IMR-90 (cell line): ENCODE data around the gene GJE1. TPM values are rescaled to one million over a fixed set of nuclear protein-coding genes. Genes with fewer than 3 reads are reported as not detected.

Source experiments
- ATAC-seq: fragments of 200-7000 bp; cut with Tn5 transposase; 2 replicates; pipeline ENCODE4 v1.9.1; 2020; ENCODE audit warnings: low read depth, mild to moderate bottlenecking, moderate library complexity
- BruUV-seq: library from RNA; stranded (reverse); fragments of 400-500 nt; replicated peaks from 2 replicates; lab custom pipeline; 2021; lab: Mats Ljungman, UMichigan
- CTCF ChIA-PET: fragments of 300-600 bp; formaldehyde crosslinking; extraction: SDS; loops from one replicate; lab custom pipeline; 2021; ENCODE audit warnings: antibody characterized with exemption; lab: Yijun Ruan, JAX
- POLR2A ChIA-PET: fragments of 300-600 bp; sonication (Branson Sonifier 250); formaldehyde crosslinking; loops from one replicate; lab custom pipeline; 2022; ENCODE audit warnings: antibody characterized with exemption; ENCODE audit not compliant: unreplicated experiment; lab: Charles Lee
- DNase-seq: peaks from one replicate; pipeline ENCODE4 v3.0.0; 2013
- H2AFZ ChIP-seq: replicated peaks from 2 replicates; pipeline ENCODE3; 2013; ENCODE audit warnings: low read length, mild to moderate bottlenecking; ENCODE audit not compliant: poor library complexity
- H2AK5ac ChIP-seq: 2 replicates; pipeline ENCODE4 v1.6.1; 2013; ENCODE audit warnings: low read depth, low read length, inconsistent platforms
- H2AK9ac ChIP-seq: replicated peaks from 2 replicates; pipeline ENCODE3; 2013; ENCODE audit warnings: mild to moderate bottlenecking, low read depth, low read length, moderate library complexity; ENCODE audit not compliant: poor library complexity
- H2BK120ac ChIP-seq: 2 replicates; pipeline ENCODE4 v1.6.1; 2013; ENCODE audit warnings: low read depth, low read length, inconsistent platforms
- H2BK15ac ChIP-seq: 3 replicates; pipeline ENCODE4 v1.6.1; 2013; ENCODE audit warnings: low read depth, low read length, inconsistent platforms
- H2BK20ac ChIP-seq: 2 replicates; pipeline ENCODE4 v1.6.1; 2013; ENCODE audit warnings: low read depth, mild to moderate bottlenecking, inconsistent platforms, low read length, moderate library complexity
- H2BK5ac ChIP-seq: 2 replicates; pipeline ENCODE4 v1.6.1; 2013; ENCODE audit warnings: mild to moderate bottlenecking, low read depth, low read length, inconsistent platforms; ENCODE audit not compliant: poor library complexity, severe bottlenecking
- H3K14ac ChIP-seq: replicated peaks from 2 replicates; pipeline ENCODE4 v1.6.1; 2013; ENCODE audit warnings: low read depth, low read length, inconsistent platforms
- H3K18ac ChIP-seq: 2 replicates; pipeline ENCODE4 v1.6.1; 2013; ENCODE audit warnings: low read depth, low read length, control low read depth
- H3K23ac ChIP-seq: 2 replicates; pipeline ENCODE4 v1.6.1; 2013; ENCODE audit warnings: low read depth, low read length, inconsistent platforms
- H3K27ac ChIP-seq: 2 replicates; pipeline ENCODE4 v1.5.1; 2013; ENCODE audit warnings: mild to moderate bottlenecking, control low read depth, low read length; ENCODE audit not compliant: insufficient read depth
- H3K27me3 ChIP-seq: 2 replicates; pipeline ENCODE4 v1.6.1; 2013; ENCODE audit warnings: low read length; ENCODE audit not compliant: control insufficient read depth, insufficient read depth
- H3K36me3 ChIP-seq: 2 replicates; pipeline ENCODE4 v1.6.1; 2013; ENCODE audit warnings: low read length, mixed read lengths; ENCODE audit not compliant: control insufficient read depth, insufficient read depth
- H3K4ac ChIP-seq: 2 replicates; pipeline ENCODE4 v1.6.1; 2013; ENCODE audit warnings: low read depth, low read length, inconsistent platforms
- H3K4me1 ChIP-seq: 2 replicates; pipeline ENCODE4 v1.6.1; 2013; ENCODE audit warnings: low read length, mixed read lengths; ENCODE audit not compliant: control insufficient read depth, insufficient read depth
- H3K4me2 ChIP-seq: 2 replicates; pipeline ENCODE4 v1.6.1; 2013; ENCODE audit warnings: low read depth, mild to moderate bottlenecking, control low read depth, low read length, moderate library complexity
- H3K4me3 ChIP-seq: 2 replicates; pipeline ENCODE4 v1.5.1; 2013; ENCODE audit warnings: low read depth, mild to moderate bottlenecking, control low read depth, low read length, moderate library complexity; ENCODE audit not compliant: insufficient read depth
- H3K56ac ChIP-seq: 2 replicates; pipeline ENCODE4 v1.6.1; 2013; ENCODE audit warnings: low read length, inconsistent platforms; ENCODE audit not compliant: insufficient read depth; ENCODE audit errors: extremely low read depth
- H3K79me1 ChIP-seq, 2 experiments: 2 replicates each; pipeline ENCODE4 v1.6.1; 2013; ENCODE audit warnings: low read length in 2 of 2, inconsistent platforms in 1 of 2, low read depth in 1 of 2
- H3K9ac ChIP-seq: 2 replicates; pipeline ENCODE4 v1.6.1; 2013; ENCODE audit warnings: low read depth, low read length, control low read depth
- H3K9me1 ChIP-seq: 2 replicates; pipeline ENCODE4 v1.6.1; 2013; ENCODE audit warnings: low read length, inconsistent platforms; ENCODE audit not compliant: insufficient read depth
- H3K9me3 ChIP-seq: 2 replicates; pipeline ENCODE4 v1.6.1; 2013; ENCODE audit warnings: low read length; ENCODE audit not compliant: control insufficient read depth, insufficient read depth
- H4K20me1 ChIP-seq: 2 replicates; pipeline ENCODE4 v1.6.1; 2013; ENCODE audit warnings: low read length, inconsistent platforms; ENCODE audit not compliant: insufficient read depth
- H4K5ac ChIP-seq: 2 replicates; pipeline ENCODE4 v1.6.1; 2013; ENCODE audit warnings: mild to moderate bottlenecking, low read depth, low read length, control low read depth
- H4K8ac ChIP-seq, 2 experiments: 2 replicates each; pipeline ENCODE4 v1.6.1; 2013; ENCODE audit warnings: low read depth in 2 of 2, low read length in 2 of 2, control low read depth in 1 of 2, inconsistent platforms in 1 of 2
- H4K91ac ChIP-seq: 2 replicates; pipeline ENCODE4 v1.6.1; 2013; ENCODE audit warnings: low read depth, low read length, inconsistent platforms; ENCODE audit not compliant: insufficient read depth
- BHLHE40 ChIP-seq: fragments of 150-350 bp; IDR thresholded peaks from 2 replicates; pipeline ENCODE4 v1.6.1; 2016; ENCODE audit warnings: mild to moderate bottlenecking, low read depth, low read length
- CEBPB ChIP-seq: IDR thresholded peaks from 2 replicates; pipeline ENCODE4 v1.6.1; 2012; ENCODE audit warnings: low read depth, low read length, improper control_type of control experiment
- CHD1 ChIP-seq: IDR thresholded peaks from 2 replicates; pipeline ENCODE4 v1.6.1; 2012; ENCODE audit warnings: low read depth, low read length, improper control_type of control experiment
- CTCF ChIP-seq: conservative IDR thresholded peaks from 2 replicates; pipeline ENCODE4 v1.5.1; 2012; ENCODE audit warnings: mild to moderate bottlenecking, low read depth, low read length, improper control_type of control experiment
- FOS ChIP-seq: fragments of 150-350 bp; IDR thresholded peaks from 2 replicates; pipeline ENCODE4 v1.6.1; 2016; ENCODE audit warnings: low read depth, low read length
- MAFK ChIP-seq: IDR thresholded peaks from 2 replicates; pipeline ENCODE4 v1.6.1; 2012; ENCODE audit warnings: low read depth, low read length, improper control_type of control experiment
- MAZ ChIP-seq: IDR thresholded peaks from 2 replicates; pipeline ENCODE4 v1.6.1; 2012; ENCODE audit warnings: low read depth, mild to moderate bottlenecking, low read length, improper control_type of control experiment, moderate library complexity, borderline replicate concordance
- MXI1 ChIP-seq: IDR thresholded peaks from 2 replicates; pipeline ENCODE4 v1.6.1; 2012; ENCODE audit warnings: low read depth, mild to moderate bottlenecking, low read length, moderate library complexity, borderline replicate concordance
- NFE2L2 ChIP-seq: fragments of 150-350 bp; IDR thresholded peaks from 2 replicates; pipeline ENCODE4 v1.6.1; 2016; ENCODE audit warnings: low read depth, mild to moderate bottlenecking, low read length
- POLR2A ChIP-seq: IDR thresholded peaks from 2 replicates; pipeline ENCODE4 v1.6.1; 2012; ENCODE audit warnings: mild to moderate bottlenecking, low read depth, low read length
- RAD21 ChIP-seq: IDR thresholded peaks from 2 replicates; pipeline ENCODE4 v1.6.1; 2012; ENCODE audit warnings: low read length, improper control_type of control experiment
- RCOR1 ChIP-seq: IDR thresholded peaks from 2 replicates; pipeline ENCODE4 v1.6.1; 2012; ENCODE audit warnings: mild to moderate bottlenecking, low read length, improper control_type of control experiment; ENCODE audit not compliant: insufficient replicate concordance
- RFX5 ChIP-seq: IDR thresholded peaks from 2 replicates; pipeline ENCODE4 v1.8.0; 2012; ENCODE audit warnings: low read depth, mild to moderate bottlenecking, low read length, moderate library complexity
- SMC3 ChIP-seq: fragments of 150-350 bp; IDR thresholded peaks from 2 replicates; pipeline ENCODE4 v1.6.1; 2016; ENCODE audit warnings: low read depth, mild to moderate bottlenecking, antibody characterized with exemption, low read length, moderate library complexity
- USF2 ChIP-seq: fragments of 150-350 bp; IDR thresholded peaks from 2 replicates; pipeline ENCODE4 v1.6.1; 2017; ENCODE audit warnings: mild to moderate bottlenecking, antibody characterized with exemption, low read length, low read depth
- WGBS, 2 experiments: methylation state at CpG; one replicate each; pipeline versions ENCODE4 v1.1.5 to v1.1.7; 2013; ENCODE audit warnings: missing lambda C conversion rate in 2 of 2; ENCODE audit not compliant: insufficient read length in 1 of 2; ENCODE audit errors: extremely low coverage in 2 of 2; 5-methylcytosine and 5-hydroxymethylcytosine counted together
- dilution Hi-C: fragments of 300-500 bp; cut with HindIII; formaldehyde crosslinking; loops from one replicate; pipeline ENCODE4 v1.14.3; 2018; ENCODE audit warnings: low sequenced_read_pairs; ENCODE audit not compliant: unreplicated experiment
- in situ Hi-C: fragments of 300-500 bp; cut with MboI; formaldehyde crosslinking; loops from 3 replicates; pipeline ENCODE4 v1.14.3; 2019; ENCODE audit warnings: low sequenced_read_pairs, inconsistent platforms, mixed read lengths
- intact Hi-C: fragments of 100-400 bp; cut with micrococcal nuclease; formaldehyde crosslinking; loops from 2 replicates; pipeline ENCODE4 v1.10.0; 2022
- polyA plus RNA-seq, 3 experiments: library from polyadenylated mRNA; depleted of rRNA; stranded (reverse); fragments of >200 nt; gene quantifications; 2 replicates each; pipeline ENCODE4 v1.2.3, GENCODE V29; 2012; ENCODE audit warnings: low replicate concordance in 1 of 3
- total RNA-seq: library from RNA; depleted of rRNA; stranded (reverse); fragments of >200 nt; gene quantifications from 2 replicates; pipeline ENCODE4 v1.2.3, GENCODE V29; 2012
- TF ChIP-seq, protein P1 (sequence below): fragments of 150-350 bp; IDR thresholded peaks from 2 replicates; pipeline ENCODE4 v1.6.1; 2016; ENCODE audit warnings: low read depth, mild to moderate bottlenecking, low read length, moderate library complexity, borderline replicate concordance

The GJE1 gene
- total and polyA plus RNA-seq, 2 of the 4 experiments (the other 2 are of a cell fraction) = not detected

GRCh38 chr6:142118328-142118727 lies 14.4 kb upstream of the GJE1 start:
- no peaks in the 10 kb centered on the region for H3K79me1 ChIP-seq
- BruUV-seq = no TSS peak
- H2BK20ac ChIP-seq = no peak overlapping the region
- intact Hi-C loops (no loop called here), in situ Hi-C loops (loop anchor here (10.0 kb wide), 1 partner anchor 444 kb away; no protein-coding TSS in a partner anchor), dilution Hi-C loops (no loop called here)
- H2AFZ ChIP-seq = no peak overlapping the region
- ATAC-seq (no peak), DNase-seq (no peak)
- H3K14ac ChIP-seq = no peak overlapping the region
- no peak overlapping the region for H3K4me3 ChIP-seq
- H3K4me1 ChIP-seq = no peaks in the 10 kb centered on the region
- no peak overlapping the region for H4K91ac ChIP-seq
- ChIA-PET POLR2A (no interaction called here), CTCF (no interaction called here)
- H3K9me1 ChIP-seq = no peaks in the 10 kb centered on the region
- no CpG with 5 or more reads among the region's 3 CpGs for WGBS, 2 experiments
- H3K23ac ChIP-seq = no peak overlapping the region
- no peak overlapping the region for H3K9ac ChIP-seq
- H3K36me3 ChIP-seq = no peaks in the 10 kb centered on the region
- no peaks in the 10 kb centered on the region for H4K20me1 ChIP-seq
- H2AK9ac ChIP-seq = no peak overlapping the region
- H3K27me3 ChIP-seq = no peaks in the 10 kb centered on the region
- no peak overlapping the region for H2BK15ac ChIP-seq
- H3K27ac ChIP-seq = no peak overlapping the region
- H3K18ac ChIP-seq = no peak overlapping the region
- H4K5ac ChIP-seq = no peak overlapping the region
- H2BK5ac ChIP-seq = no peak overlapping the region
- no peak overlapping the region for H2AK5ac ChIP-seq
- H4K8ac ChIP-seq = no peak overlapping the region
- H3K56ac ChIP-seq = no peak overlapping the region
- no peak overlapping the region for H3K4me2 ChIP-seq
- no peak overlapping the region for H2BK120ac ChIP-seq
- TF ChIP-seq RCOR1 (no peak), RFX5 (no peak), CHD1 (no peak), CEBPB (no peak), MXI1 (no peak), CTCF (no peak), BHLHE40 (no peak), POLR2A (no peak), MAFK (no peak), MAZ (no peak), USF2 (no peak), NFE2L2 (no peak), SMC3 (no peak), FOS (no peak), RAD21 (no peak)
- TF ChIP-seq, protein P1, sequence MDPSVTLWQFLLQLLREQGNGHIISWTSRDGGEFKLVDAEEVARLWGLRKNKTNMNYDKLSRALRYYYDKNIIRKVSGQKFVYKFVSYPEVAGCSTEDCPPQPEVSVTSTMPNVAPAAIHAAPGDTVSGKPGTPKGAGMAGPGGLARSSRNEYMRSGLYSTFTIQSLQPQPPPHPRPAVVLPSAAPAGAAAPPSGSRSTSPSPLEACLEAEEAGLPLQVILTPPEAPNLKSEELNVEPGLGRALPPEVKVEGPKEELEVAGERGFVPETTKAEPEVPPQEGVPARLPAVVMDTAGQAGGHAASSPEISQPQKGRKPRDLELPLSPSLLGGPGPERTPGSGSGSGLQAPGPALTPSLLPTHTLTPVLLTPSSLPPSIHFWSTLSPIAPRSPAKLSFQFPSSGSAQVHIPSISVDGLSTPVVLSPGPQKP = no peak
- H3K9me3 ChIP-seq = no peaks in the 10 kb centered on the region
- no peak overlapping the region for H3K4ac ChIP-seq
